HG03196 (cell line): ENCODE data around the gene ACSF2.

Experiments
- ATAC-seq: cut with Tn5 transposase; IDR thresholded peaks from one replicate; pipeline ENCODE4 v1.9.1; 2021; ENCODE audit not compliant: unreplicated experiment

Gene ACSF2

DNA sequence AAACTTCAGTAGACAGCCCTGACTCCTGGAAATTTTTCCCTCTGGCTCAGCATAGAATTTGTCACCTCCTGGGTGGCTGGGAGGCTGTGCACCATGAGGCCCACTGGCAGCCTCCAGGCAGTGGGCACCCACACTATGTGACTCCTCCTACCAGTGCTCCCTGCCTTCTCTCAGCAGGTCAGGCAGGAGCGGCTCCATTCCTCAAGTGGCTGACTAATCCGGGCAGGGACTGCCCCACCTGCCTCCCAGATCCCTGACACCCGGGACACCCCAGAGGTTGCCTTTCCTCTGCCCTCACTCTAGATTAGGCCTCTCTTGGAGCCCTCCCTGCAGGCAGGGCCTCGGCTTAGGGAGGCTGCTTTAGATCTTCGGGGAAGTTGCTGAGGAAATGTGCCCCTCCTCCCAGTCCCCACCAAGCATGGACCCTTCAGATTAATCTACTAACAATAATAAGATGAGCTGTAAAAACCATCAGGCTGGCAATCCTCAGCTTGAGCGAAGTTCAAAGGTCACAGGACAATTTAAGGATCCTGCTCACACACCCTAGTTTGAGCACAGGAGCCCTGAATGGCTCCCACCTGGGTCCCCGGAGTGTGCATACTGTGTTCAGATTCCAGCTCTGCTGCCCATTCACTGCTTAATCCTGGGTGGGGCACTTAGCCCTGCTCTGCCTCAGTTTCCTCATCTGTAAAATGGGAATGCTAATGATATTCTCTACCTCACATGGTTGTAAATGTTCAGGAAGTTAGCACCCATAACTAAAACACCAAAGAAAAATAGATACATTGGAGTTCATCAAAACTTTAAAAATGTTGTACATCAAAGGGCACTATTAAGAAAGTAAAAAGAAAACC, 72.2 kb downstream of the ACSF2 start:
- ATAC-seq = no peak

DNA sequence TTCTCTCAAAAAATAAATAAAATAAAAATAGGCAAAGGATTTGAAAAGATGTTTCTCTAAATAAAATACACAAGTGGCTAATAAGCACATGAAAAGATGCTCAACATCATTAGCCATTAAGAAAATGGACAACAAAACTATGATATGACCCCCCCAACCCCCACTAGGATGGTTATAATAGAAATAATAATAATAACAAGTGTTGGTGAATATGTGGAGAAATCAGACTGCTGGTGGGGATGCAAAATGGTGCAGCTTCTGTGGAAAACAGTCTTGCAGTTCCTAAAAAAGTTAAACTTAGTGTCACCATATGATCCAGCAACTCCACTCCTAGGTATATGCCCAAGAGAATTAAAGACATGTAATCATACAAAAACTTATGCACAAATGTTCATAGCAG, 73.3 kb downstream of the ACSF2 start:
- no peak for ATAC-seq

DNA sequence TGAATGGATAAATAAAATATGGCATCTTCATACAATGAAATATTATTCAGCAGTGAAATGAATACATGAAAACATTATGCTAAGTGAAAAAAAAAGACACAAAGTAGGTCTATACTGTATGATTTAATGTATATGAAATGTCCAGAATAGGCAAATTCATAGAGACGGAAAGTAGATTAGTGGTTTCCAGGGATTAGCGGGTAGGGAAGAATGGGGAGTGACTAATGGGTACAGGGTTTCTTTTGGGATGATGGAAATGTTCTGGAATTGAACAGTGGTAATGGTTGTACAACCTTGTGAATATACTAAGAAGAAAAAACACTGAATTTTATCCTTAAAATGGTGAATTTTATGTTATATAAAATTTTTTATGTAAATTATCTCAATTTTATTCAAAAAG, 73.7 kb downstream of the ACSF2 start:
- no peak for ATAC-seq

DNA sequence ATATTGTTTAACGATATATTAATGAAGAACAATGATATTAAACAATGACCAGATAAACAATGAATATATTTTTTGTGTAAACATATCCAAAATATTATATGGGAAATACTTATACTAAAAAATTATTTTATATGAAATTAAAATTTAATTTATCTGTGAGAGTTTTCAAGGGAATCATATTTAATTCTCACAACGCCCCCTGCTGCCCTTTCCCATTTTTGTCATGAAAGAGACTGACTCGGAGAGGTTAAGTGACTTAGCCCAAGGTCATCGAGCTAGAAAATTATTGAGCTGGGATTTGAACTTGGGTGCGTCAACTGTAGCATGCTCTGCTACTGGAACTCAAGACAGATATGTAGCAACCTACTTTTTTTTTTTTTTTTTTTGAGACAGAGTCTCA, 75.0 kb downstream of the ACSF2 start:
- ATAC-seq = no peak

DNA sequence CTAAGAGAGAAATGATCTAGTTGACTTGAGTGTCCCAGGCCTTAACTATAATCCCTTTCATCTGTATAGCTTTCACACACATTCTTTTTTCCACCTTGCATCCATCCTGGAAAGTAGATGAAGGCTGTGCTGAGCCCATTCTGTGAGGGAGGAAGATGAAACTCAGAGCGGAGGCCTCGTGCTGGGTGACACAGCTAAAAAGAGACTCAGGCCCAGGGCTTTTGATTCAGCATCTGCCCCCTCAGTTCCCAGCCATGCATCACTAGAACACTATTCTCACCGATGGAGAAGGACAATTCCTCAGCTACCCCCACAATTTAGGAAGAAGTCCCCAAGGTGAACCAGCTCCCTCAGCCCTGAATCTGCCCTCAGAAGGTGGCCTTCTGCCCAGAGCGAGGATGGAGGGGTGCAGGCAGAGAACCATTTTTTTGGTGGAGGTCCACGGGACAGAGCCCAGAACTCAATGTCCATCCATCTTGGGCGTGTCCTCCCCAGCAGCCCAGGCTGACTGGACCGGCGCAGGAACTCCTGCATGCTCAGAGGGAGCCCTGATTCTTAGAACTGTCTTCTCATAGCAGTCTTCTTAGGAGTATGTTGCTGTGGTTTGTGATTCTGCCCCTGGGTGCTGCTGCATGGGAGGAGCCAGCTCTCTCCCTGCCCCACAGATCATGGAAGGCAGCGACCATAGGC, 76.4 kb downstream of the ACSF2 start:
- no peak for ATAC-seq

DNA sequence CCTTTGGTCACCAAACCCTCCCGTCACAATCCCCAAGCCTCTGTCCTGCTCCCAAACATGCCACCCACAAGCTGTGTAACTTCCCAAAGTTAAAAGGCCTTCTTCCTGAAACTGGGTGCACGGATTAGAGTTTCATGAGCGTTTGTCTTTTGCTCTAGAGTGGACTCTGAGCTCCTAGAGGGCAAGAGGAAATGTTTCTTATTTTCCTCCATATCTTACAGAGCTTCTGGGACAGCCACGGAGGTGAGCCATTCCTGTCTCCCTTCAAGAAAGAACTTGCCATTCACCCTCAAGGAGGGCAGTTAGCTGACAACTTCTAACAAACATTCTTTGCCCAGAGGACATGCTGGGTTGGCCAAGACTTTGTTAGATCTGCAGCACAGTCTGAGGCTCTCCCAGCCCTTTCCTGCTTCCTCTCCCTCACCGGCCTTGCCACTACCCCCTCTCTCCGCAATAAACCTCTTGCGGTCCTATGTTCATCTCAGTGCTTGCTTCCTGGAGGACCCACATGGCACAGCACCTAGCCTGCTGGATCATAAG, 79.6 kb downstream of the ACSF2 start:
- no peak for ATAC-seq

DNA sequence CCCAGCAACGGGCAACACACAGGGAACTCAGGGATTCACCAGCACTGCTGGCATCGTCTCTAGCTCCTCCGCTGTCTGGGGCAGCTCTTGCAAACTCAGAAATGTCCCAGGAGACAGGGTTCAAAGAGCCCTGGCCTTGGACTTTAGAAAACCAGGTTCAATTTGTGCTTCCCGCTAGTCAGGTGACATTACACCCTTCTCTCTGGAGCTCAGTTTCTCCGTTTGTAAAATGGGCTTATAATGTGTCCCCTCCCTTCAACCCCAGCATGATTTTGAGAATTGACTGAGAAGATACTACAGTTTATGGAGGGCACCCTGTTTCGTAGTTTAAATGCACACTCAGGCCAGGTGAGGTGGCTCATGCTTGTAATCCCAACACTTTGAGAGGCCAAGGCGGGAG, 80.3 kb downstream of the ACSF2 start:
- ATAC-seq = no peak

DNA sequence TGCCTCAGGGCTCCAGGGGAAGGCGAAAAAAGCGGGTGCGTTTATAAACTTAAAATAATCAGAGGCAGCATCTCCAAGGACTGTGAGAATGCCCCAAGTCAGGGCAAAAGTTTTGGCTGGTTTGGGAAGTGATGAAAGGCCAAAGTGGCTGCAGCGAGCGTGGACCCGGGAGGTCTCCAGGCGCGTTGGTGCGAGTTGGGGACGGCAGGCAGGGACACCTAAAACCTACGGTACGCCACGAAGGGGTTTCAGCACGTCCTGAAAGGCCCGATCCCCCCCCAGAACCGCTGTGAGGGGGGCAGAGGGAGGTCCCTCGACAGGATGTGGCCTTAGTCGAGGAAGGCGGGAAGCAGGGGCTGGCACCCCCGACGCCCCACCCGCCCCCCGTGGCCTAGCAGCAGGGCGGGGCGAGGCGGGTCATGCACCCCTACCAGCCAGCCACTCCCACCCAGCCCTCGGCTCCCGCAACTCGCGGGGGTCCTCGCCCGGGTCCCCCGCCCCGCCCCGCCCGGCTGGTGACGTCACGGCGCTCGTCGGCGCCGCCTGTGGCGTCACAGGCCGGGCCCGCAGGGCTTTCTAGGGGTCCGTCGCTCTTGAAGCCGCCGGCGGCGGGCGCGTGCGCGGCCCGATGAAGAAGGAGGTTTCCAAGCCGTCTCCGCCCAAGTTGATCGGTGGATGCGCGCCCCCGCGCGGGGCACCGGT, 82.0 kb downstream of the ACSF2 start, which contains the start of gene MYCBPAP:
TSS of gene MYCBPAP (plus strand) at position 569 of the 702 bp plus-strand sequence. CDS start 236 bp downstream, outside the sequence.
- ATAC-seq = peak; percentile 46

DNA sequence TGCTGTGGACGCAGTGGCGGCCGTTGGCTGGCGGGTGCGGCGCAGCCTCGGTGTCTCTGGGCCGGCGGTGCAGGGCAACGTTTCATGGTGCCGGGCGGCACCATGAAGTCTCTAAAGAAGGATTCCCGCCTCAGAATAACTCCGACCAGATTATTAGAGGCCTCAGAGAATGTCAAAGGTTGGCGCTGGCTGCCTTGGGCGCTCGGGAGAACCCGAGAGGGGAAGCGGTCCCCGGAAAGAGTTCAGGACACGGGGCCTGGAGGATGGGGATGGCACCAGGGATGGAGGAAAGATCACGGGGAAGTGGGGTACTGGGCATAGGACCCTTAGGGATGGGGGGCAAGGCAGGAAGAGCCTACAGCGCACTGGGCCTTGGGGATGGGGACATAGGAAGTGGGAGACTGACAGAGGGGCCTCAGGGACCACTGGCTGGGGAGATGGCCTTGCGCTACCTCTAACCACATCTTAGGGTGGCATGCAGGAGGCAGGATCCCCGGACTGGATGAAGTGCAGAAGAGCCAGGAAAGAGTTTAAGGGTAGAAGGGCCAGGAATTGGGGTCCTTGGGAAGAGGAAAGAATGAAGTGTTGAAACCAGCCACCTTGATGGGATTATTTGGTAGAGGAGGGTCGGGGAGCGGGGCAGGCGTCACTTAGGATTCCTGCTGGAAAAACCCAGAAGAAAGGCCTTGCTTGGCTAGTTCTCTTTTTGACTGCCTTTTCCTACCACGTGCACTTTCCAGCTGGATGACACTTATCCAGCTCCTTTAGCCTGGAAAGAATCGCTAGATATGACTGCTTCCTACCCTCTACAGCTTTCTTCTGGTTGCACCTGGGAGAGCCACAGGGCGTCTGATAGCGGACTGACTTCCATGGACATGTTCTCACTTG, 82.8 kb downstream of the ACSF2 start:
- ATAC-seq = no peak

DNA sequence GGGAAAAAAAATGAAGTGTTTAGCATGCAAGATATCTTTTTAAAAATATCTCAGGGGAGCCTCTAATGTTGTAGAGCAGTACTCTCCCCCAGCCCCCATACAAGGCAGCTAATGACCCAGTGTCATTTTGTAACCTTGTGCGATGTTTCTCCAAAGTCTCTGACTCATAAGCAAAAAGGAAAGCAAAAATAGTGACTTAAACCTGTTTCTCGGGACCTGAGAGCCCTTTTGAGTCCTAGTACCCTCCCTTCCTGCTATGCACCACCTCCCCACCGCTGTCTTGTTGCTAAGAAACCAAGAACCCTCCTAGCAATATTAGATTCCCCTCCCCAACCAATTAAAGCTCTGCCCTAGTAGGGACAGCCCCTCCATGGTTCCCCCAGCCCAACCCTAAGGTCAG, 85.0 kb downstream of the ACSF2 start:
- ATAC-seq = peak; percentile 60

DNA sequence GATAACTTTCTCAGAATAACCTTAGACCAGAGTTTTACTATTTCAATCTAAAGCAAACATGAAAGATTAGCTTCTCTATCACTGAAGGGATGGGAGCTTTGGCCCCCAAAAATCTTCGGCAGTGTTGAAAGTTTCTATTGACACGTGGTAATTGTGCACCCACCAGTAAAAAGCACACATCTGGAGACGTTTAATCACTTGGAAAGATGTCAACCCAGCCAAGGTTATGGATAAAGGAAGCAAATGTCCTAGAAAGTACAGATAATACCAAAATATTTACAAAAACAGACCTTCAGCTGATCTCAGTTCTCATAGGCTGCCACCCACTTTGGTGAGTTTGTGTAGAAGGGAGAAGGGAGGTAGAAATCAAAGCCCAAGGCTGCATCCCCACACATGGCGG, 87.5 kb downstream of the ACSF2 start:
- ATAC-seq = no peak

DNA sequence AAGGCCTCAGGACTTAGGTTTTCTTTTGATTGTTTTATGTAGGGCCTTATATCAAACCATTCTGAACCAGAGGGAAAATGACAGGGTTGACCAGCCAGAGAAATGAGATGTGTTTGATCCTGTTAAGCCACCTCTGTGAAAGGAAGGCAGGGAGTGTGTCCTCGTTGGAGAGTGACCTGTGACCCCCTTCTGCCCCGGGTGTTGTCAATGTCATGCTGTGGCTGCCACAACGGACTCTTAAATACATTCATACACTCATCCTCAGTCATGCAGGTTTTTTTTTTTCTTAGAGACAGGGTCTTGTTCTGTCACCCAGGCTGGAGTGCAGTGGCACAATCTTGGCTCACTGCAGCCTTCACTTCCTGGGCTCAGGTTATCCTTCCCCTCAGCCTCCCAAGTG, 88.4 kb downstream of the ACSF2 start:
- ATAC-seq = no peak

DNA sequence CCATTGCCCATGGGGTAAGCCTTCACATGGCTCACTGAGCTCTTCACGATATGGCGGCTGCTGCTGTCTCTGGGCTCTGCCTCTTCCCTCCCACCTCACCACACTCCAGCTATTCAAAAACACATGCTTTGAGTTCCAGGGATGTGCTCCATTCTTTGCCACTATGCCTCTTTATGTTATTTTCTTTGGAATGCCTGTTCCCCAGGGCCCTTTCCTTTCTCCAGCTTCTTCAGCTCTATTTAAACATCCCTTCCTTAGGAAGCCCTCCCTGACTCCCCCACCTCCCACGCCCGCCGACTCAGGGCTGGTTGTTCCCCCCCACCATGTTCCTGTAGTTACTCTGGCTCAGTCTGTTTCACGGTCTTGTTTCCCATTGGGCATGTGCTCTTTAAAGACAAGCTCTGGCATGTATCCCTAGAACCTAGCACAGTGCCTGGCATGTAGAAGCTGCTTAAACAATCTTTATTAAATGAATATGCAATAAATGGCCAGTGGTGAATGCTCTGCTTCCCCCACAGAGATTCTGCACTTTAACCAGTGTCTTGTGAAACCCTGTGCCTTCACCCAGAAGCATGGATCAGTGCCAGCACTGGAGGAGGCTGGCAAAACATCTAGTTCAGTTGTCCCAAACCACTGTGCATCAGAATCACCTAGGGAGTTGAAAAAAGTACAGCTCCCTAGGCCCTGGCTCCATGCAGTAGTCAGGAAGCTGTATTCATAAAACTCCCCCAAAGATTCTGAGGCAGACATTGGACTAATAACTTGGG, 89.1 kb downstream of the ACSF2 start:
- no peak for ATAC-seq

DNA sequence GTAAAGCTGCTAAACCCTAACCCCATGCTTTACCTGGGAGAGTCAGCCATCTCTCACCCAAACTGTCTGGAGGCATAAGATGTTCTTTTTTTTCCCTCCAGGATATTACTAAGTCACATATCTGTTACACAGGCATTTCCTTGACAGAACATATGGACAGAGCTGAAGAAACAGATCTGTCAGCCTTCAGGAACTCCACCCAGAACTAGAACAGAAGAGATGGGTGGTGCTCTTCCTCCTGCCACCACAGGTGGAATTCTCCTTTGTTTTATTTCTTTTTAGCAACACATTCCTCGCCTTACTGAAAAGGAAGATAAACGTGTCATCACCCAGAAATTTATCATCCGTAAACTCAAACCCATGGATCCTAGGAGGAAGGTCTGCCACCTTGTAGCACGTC, 91.0 kb downstream of the ACSF2 start:
- no peak for ATAC-seq

DNA sequence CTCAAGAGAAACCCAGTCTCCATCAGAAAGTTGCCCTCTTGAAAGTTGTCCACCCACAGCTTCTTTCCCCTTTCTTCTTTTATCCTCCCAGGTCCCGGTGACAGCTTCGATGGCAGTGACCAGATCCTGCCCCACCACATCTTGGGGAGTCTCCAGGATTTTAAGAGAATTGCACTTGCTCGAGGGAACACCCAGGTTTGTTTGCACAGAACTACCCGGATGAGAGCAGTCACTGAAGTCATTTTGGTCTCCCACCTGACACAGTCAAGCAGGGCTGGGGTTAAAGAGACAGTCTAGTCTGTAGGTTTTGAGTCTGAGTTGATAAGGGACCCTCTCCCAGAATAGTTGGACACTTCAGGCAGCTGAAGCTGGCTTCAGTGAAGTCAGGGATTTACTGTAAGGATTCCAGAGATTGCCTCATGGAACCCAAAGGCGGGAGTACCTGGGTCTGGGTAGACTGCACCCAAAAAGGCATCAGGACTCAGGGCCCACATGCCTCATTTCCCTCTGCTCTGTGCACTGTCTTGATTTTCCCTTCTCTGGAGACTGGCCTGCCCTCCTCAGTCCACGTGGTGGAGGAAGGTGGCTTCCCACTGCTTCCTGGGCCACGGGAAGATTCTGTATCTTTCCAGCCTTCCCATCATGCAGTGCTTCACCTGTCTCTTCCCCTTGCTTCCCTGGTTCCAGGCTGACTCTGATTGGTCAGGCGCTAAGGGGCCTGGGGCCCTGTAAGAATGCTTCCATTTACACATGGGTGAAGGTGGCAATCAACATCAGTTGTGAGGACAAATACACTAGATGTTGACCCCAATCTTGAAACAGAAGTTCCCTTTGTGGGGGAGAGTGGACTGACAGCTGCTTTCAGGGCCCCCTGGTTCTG, 91.7 kb downstream of the ACSF2 start:
- ATAC-seq = no peak

DNA sequence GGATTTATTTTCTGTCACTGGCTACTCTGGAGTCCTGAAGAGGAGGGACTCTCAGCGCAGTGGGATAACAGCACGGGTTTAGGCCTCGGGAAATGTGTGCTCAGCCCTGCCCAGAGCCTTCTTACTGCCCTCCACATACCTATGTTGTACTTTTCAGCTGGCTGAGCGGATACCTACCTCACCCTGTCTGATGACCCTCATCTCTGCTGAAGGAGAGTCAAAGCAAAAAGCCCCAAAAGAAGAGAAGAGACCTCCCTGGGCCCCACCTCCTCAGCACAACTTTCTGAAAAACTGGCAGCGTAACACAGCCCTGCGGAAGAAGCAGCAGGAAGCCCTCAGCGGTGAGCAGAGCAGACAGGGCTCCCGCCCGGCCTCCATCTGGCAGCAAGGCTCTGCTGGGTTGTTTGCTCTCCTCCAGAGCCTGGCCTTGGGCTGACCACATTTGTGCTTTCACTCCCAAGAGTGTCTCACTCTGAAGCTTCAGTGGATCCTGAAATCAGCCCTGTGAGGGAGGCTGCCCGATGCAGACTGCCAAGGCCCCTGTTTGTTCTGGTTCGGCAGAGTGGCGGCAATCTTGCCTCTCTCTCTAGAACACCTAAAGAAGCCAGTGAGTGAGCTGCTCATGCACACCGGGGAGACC, 92.5 kb downstream of the ACSF2 start:
- no peak for ATAC-seq

DNA sequence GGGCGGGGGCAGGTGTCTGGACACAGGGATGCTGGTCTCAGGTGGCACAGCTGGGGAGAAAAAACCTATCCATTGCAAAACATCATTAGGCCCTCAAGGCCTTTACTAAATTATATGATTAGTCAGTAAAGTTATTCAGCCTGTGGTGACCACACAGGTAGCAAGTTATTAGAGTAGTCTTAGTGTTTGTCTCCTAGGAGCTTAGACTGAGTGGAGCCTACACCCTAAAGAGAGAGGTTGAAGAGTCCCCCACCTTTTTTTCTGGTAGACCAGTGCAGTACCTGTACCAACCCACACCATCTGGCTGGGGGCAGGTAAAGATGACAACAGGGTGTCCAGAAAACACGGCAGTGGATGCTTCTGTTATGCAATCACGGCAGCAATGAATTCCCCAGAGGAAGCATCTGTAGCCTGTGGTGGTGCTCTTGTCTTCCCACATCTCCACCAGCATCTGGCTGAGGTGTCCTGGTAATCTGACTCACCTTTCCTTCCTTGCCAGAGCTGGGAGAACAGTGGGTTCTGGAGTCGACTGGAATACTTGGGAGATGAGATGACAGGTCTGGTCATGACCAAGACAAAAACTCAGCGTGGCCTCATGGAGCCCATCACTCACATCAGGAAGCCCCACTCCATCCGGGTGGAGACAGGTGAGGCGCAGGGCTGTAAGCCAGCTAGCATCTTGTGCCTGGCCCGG, 93.3 kb downstream of the ACSF2 start:
- ATAC-seq = no peak

DNA sequence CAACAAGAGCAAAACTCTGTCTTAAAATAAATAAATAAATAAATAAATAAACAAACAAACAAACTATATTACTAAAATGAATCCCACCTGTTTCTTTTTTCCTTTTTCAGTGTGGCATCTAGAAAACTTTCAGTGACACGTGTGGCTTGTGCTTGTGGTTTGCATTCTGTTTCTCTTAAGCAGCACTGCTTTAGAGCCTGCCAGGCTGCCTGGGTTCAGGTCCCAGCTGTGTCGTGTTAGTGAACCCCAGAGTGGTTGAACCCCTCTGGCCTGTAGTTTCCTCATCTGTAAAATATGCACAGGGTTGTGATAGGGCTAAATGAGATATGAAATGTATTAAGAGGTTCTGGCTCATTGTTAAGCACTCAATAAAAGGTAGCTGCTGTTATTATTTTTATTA, 94.5 kb downstream of the ACSF2 start:
- ATAC-seq = no peak
